ENCODE data around the gene IRF2BP2. TPM values are rescaled to one million over a fixed set of nuclear protein-coding genes. Genes with fewer than 3 reads are reported as not detected.

The IRF2BP2 gene
- total RNA-seq, 1 experiment from 2014 or later: 122 TPM

- H3K4me1 ChIP-seq (replicated peaks; ENCODE audit: insufficient read depth): peaks cover 14% of the 10 kb centered on the region
- H3K27me3 ChIP-seq (ENCODE audit: insufficient read depth, low read depth): no peaks in the 10 kb centered on the region
- peaks cover 19% of the 10 kb centered on the region for H3F3A ChIP-seq (ENCODE audit: insufficient read depth, low read depth)
- DNase-seq: no peak
- no peaks in the 10 kb centered on the region for H3K79me2 ChIP-seq (ENCODE audit: low read depth)
- POLR2A ChIA-PET (ENCODE audit: unreplicated experiment): no interaction called here
- no peaks in the 10 kb centered on the region for H3K9me2 ChIP-seq (ENCODE audit: insufficient read depth)
- H4K20me1 ChIP-seq (ENCODE audit: insufficient read depth): no peaks in the 10 kb centered on the region
- no peaks in the 10 kb centered on the region for H3K9me3 ChIP-seq (ENCODE audit: insufficient read depth, low read depth)
- H3K4me2 ChIP-seq: no peak overlapping the region
- H3K4me3 ChIP-seq: no peak overlapping the region
- CTCF ChIA-PET: no interaction called here
- intact Hi-C loops (cut with micrococcal nuclease; ENCODE audit: unreplicated experiment): no loop called here
- BruUV-seq (replicated peaks): no TSS peak
- H3K36me3 ChIP-seq (ENCODE audit: low read depth): no peaks in the 10 kb centered on the region
- H2AFZ ChIP-seq: no peak overlapping the region
- no peak for TF ChIP-seq CTCF (conservative IDR thresholded peaks at IDR 0.05)
- TF ChIP-seq EZH2 (IDR thresholded peaks at IDR 0.05; ENCODE audit: low read depth): no peak
- H3K27ac ChIP-seq: no peak overlapping the region
Observed at GRCh38 chr1:234626391-234626790, 16.4 kb upstream of the IRF2BP2 start.

GRCh38 chr1:234624724-234625117, 14.7 kb upstream of the IRF2BP2 start:
- no peak for DNase-seq
- TF ChIP-seq CTCF (conservative IDR thresholded peaks at IDR 0.05) (no peak), EZH2 (IDR thresholded peaks at IDR 0.05; ENCODE audit: low read depth) (no peak)
- H2AFZ ChIP-seq: no peak overlapping the region
- no peaks in the 10 kb centered on the region for H3K79me2 ChIP-seq (ENCODE audit: low read depth)
- H3K9me2 ChIP-seq (ENCODE audit: insufficient read depth): no peaks in the 10 kb centered on the region
- no TSS peak for BruUV-seq (replicated peaks)
- intact Hi-C loops (cut with micrococcal nuclease; ENCODE audit: unreplicated experiment): no loop called here
- H3K4me3 ChIP-seq: no peak overlapping the region
- POLR2A ChIA-PET (ENCODE audit: unreplicated experiment): interaction anchor here (0.6 kb wide), 1 partner anchor 222 kb away, joined by 4 read pairs; no protein-coding TSS in a partner anchor
- no peaks in the 10 kb centered on the region for H4K20me1 ChIP-seq (ENCODE audit: insufficient read depth)
- H3K27ac ChIP-seq: no peak overlapping the region
- H3K27me3 ChIP-seq (ENCODE audit: insufficient read depth, low read depth): no peaks in the 10 kb centered on the region
- no peaks in the 10 kb centered on the region for H3K4me1 ChIP-seq (replicated peaks; ENCODE audit: insufficient read depth)
- H3K36me3 ChIP-seq (ENCODE audit: low read depth): no peaks in the 10 kb centered on the region
- no peaks in the 10 kb centered on the region for H3K9me3 ChIP-seq (ENCODE audit: insufficient read depth, low read depth)
- CTCF ChIA-PET: no interaction called here
- peaks cover 3% of the 10 kb centered on the region; the same call in 1 of the 2 replicates for H3F3A ChIP-seq (ENCODE audit: insufficient read depth, low read depth)
- H3K4me2 ChIP-seq: no peak overlapping the region

- H3K9me2 ChIP-seq (ENCODE audit: insufficient read depth): no peaks in the 10 kb centered on the region
- H3K27ac ChIP-seq: no peak overlapping the region
- DNase-seq: no peak
- H3K36me3 ChIP-seq (ENCODE audit: low read depth): no peaks in the 10 kb centered on the region
- no peaks in the 10 kb centered on the region for H3K79me2 ChIP-seq (ENCODE audit: low read depth)
- H3K4me1 ChIP-seq (replicated peaks; ENCODE audit: insufficient read depth): no peaks in the 10 kb centered on the region
- H2AFZ ChIP-seq: no peak overlapping the region
- TF ChIP-seq CTCF (conservative IDR thresholded peaks at IDR 0.05) (no peak), EZH2 (IDR thresholded peaks at IDR 0.05; ENCODE audit: low read depth) (no peak)
- H3K9me3 ChIP-seq (ENCODE audit: insufficient read depth, low read depth): no peaks in the 10 kb centered on the region
- CTCF ChIA-PET: no interaction called here
- intact Hi-C loops (cut with micrococcal nuclease; ENCODE audit: unreplicated experiment): no loop called here
- no peaks in the 10 kb centered on the region for H4K20me1 ChIP-seq (ENCODE audit: insufficient read depth)
- peaks cover 3% of the 10 kb centered on the region; the same call in 1 of the 2 replicates for H3F3A ChIP-seq (ENCODE audit: insufficient read depth, low read depth)
- POLR2A ChIA-PET (ENCODE audit: unreplicated experiment): interaction anchor here (0.6 to 0.8 kb wide), 3 partner anchors 34 to 441 kb away, joined by 3 to 5 read pairs (median 4); no protein-coding TSS in a partner anchor
- H3K4me3 ChIP-seq: no peak overlapping the region
- no TSS peak for BruUV-seq (replicated peaks)
- H3K4me2 ChIP-seq: no peak overlapping the region
- no peaks in the 10 kb centered on the region for H3K27me3 ChIP-seq (ENCODE audit: insufficient read depth, low read depth)
Observed at GRCh38 chr1:234621657-234622335, 11.8 kb upstream of the IRF2BP2 start.

Data from PC-9 (cell line).